GM10248 (cell line): ENCODE data around the gene SH2D1B.

Experiments used
- CTCF ChIA-PET: fragments of 300-600 bp; sonication (Branson Sonifier 250); formaldehyde crosslinking; extraction: SDS; loops from one replicate; lab custom pipeline; 2021; ENCODE audit warnings: antibody characterized with exemption; lab: Yijun Ruan, JAX
- POLR2A ChIA-PET: fragments of 350-650 bp; sonication (Branson Sonifier 250); formaldehyde crosslinking; extraction: SDS; loops from one replicate; lab custom pipeline; 2020; ENCODE audit warnings: antibody characterized with exemption; lab: Yijun Ruan, JAX
- DNase-seq: peaks from one replicate; pipeline ENCODE4 v3.0.0; 2012; ENCODE audit errors: extremely low spot score
- TF ChIP-seq, protein P1 (sequence below): IDR thresholded peaks from 2 replicates; pipeline ENCODE4 v1.5.1; 2012; ENCODE audit warnings: mild to moderate bottlenecking, low read depth; ENCODE audit errors: extremely low read depth, missing control alignments, control extremely low read depth

The SH2D1B gene

GRCh38 chr1:162390396-162391185, 21.3 kb downstream of the SH2D1B start:
- CTCF ChIA-PET = interaction anchor here (1.0 to 4.2 kb wide), 7 partner anchors 9 to 335 kb away, joined by 4 to 28 read pairs (median 6); partner anchors contain the start of gene C1orf226
- no peak for DNase-seq
- POLR2A ChIA-PET = no interaction called here
- TF ChIP-seq, protein P1, sequence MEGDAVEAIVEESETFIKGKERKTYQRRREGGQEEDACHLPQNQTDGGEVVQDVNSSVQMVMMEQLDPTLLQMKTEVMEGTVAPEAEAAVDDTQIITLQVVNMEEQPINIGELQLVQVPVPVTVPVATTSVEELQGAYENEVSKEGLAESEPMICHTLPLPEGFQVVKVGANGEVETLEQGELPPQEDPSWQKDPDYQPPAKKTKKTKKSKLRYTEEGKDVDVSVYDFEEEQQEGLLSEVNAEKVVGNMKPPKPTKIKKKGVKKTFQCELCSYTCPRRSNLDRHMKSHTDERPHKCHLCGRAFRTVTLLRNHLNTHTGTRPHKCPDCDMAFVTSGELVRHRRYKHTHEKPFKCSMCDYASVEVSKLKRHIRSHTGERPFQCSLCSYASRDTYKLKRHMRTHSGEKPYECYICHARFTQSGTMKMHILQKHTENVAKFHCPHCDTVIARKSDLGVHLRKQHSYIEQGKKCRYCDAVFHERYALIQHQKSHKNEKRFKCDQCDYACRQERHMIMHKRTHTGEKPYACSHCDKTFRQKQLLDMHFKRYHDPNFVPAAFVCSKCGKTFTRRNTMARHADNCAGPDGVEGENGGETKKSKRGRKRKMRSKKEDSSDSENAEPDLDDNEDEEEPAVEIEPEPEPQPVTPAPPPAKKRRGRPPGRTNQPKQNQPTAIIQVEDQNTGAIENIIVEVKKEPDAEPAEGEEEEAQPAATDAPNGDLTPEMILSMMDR = no peak

DNA sequence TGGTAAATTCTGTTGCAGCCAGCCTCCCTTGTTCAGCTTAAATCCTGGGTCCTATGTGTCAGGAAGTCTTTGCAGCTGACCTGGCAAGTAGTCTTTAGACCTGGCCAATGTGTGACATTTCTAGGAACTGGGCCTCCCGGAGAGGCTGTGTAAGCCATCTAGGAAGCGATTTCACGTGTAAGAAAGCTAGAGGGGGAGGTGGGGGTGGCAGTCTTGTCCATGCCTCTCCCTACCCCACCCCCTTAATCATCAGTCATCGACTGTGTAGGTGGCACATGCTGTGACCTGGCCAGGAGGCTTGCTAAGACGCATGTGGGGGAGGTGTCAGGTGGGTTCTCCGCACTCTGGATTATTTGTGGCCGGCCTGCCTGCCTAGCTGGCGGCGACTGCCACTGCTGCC, 22.0 kb downstream of the SH2D1B start:
- TF ChIP-seq, protein P1 = no peak
- ChIA-PET CTCF (interaction anchor here (1.1 to 4.2 kb wide), 7 partner anchors 8 to 335 kb away, joined by 4 to 28 read pairs (median 6); partner anchors contain the start of gene C1orf226), POLR2A (no interaction called here)
- DNase-seq = no peak

DNA sequence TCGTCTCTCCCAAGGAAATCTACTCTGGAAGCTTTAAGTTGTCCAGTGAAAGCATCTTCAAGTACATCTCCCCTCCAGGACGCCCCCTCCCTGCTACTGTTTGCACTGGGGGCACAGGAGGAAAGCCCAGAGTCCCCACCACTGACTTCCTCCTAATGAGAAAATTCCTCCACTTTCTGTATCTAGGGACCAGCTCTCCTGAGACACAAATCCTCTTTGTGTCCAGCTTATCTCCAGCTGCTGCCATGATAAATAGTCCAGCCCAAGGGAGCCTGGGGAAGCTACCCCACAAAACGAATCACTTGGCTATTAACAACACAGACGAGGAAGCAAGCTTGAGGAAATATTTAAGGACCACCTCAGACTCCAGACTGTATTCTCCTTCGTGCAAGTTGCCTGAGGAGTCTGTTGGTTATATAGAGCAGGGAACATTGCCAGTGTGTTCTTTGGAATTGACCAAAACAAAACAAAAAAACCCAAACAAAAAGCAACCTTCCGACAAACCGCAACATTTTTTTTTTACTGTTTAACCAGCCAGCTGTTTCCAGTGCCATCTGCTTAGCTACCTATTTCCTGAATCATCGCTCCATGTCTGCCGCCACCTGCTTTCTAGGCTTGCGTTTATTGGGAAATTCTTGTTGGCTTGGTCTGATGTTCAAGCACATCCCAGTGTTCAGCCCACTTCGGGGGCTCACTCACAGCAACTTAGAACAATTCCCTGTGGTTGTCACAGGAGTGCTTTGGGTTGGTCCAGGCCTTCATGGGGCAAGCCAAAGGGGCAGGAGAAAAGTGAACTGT, 22.7 kb downstream of the SH2D1B start:
- CTCF ChIA-PET = interaction anchor here (1.1 to 4.1 kb wide), 5 partner anchors 27 to 334 kb away, joined by 4 to 26 read pairs (median 5); no protein-coding TSS in a partner anchor
- DNase-seq = no peak
- POLR2A ChIA-PET = no interaction called here
- TF ChIP-seq, protein P1 = no peak

- no peak for DNase-seq
- CTCF ChIA-PET = interaction anchor here (1.6 to 4.1 kb wide), 2 partner anchors 26 to 333 kb away, joined by 4 to 26 read pairs; no protein-coding TSS in a partner anchor
- TF ChIP-seq, protein P1 = no peak
- POLR2A ChIA-PET = no interaction called here
Measured at GRCh38 chr1:162388615-162389014, 23.3 kb downstream of the SH2D1B start.

- no peak for DNase-seq
- ChIA-PET CTCF (interaction anchor here (1.6 to 4.1 kb wide), 2 partner anchors 26 to 333 kb away, joined by 4 to 26 read pairs; no protein-coding TSS in a partner anchor), POLR2A (no interaction called here)
- TF ChIP-seq, protein P1 = no peak
Measured at GRCh38 chr1:162388083-162388594, 23.8 kb downstream of the SH2D1B start.

GRCh38 chr1:162387226-162388082, 24.5 kb downstream of the SH2D1B start:
- POLR2A ChIA-PET = no interaction called here
- TF ChIP-seq, protein P1 = no peak
- DNase-seq = no peak
- CTCF ChIA-PET = interaction anchor here (0.8 to 1.1 kb wide), 2 partner anchors 16 to 30 kb away, joined by 3 read pairs; no protein-coding TSS in a partner anchor
